Liver (tissue), 9 donors: ENCODE results near the gene MAN2C1. TPM values are rescaled to one million over a fixed set of nuclear protein-coding genes. Genes with fewer than 3 reads are reported as not detected.

Experiments used
- DNase-seq: peaks from one replicate; pipeline ENCODE4 v3.0.0-alpha.2; 2017; ENCODE audit warnings: low spot score
- H3K27ac ChIP-seq, 2 donors: one replicate each; pipeline ENCODE4 v1.7.0; 2013; ENCODE audit warnings: inconsistent platforms in 2 of 2, low read length in 2 of 2, control low read depth in 1 of 2, low read depth in 1 of 2, mild to moderate bottlenecking in 1 of 2
- H3K27me3 ChIP-seq, 4 donors: one replicate each; pipeline versions ENCODE4 v1.6.1 to v1.7.0; 2013; ENCODE audit warnings: low read length in 3 of 4, inconsistent platforms in 1 of 4, mild to moderate bottlenecking in 1 of 4, moderate library complexity in 1 of 4; ENCODE audit not compliant: control insufficient read depth in 4 of 4, insufficient read depth in 4 of 4
- H3K36me3 ChIP-seq, 4 donors: one replicate each; pipeline versions ENCODE4 v1.6.1 to v1.7.0; 2013; ENCODE audit warnings: low read length in 3 of 4, mild to moderate bottlenecking in 3 of 4, low read depth in 1 of 4, moderate library complexity in 1 of 4; ENCODE audit not compliant: control insufficient read depth in 4 of 4, insufficient read depth in 3 of 4
- H3K4me1 ChIP-seq, 4 donors: one replicate each; pipeline versions ENCODE4 v1.6.1 to v1.7.0; 2013; ENCODE audit warnings: low read length in 3 of 4, mild to moderate bottlenecking in 3 of 4, moderate library complexity in 1 of 4; ENCODE audit not compliant: control insufficient read depth in 4 of 4, insufficient read depth in 4 of 4
- H3K4me3 ChIP-seq, 3 donors: one replicate each; pipeline versions ENCODE4 v1.6.1 to v1.7.0; 2013; ENCODE audit warnings: low read length in 3 of 3, control low read depth in 1 of 3, low read depth in 1 of 3, mild to moderate bottlenecking in 1 of 3
- H3K9ac ChIP-seq, 2 donors: one replicate each; pipeline ENCODE4 v1.7.0; 2013; ENCODE audit warnings: low read length in 2 of 2, mild to moderate bottlenecking in 2 of 2, moderate library complexity in 2 of 2, control low read depth in 1 of 2, low read depth in 1 of 2
- H3K9me3 ChIP-seq, 4 donors: one replicate each; pipeline versions ENCODE4 v1.6.1 to v1.7.0; 2013; ENCODE audit warnings: low read length in 3 of 4; ENCODE audit not compliant: control insufficient read depth in 4 of 4
- ATF3 ChIP-seq: IDR thresholded peaks from 2 replicates; pipeline ENCODE4 v1.6.1; 2016; ENCODE audit warnings: antibody characterized with exemption
- CTCF ChIP-seq: fragments of 150-350 bp; IDR thresholded peaks from 2 replicates; pipeline ENCODE4 v1.5.1; 2017; ENCODE audit warnings: improper control_type of control experiment, low read depth, low read length; ENCODE audit not compliant: missing input control
- EGR1 ChIP-seq, 2 donors: IDR thresholded peaks; 2 replicates each; pipeline ENCODE4 v1.6.1; 2016 to 2018; ENCODE audit warnings: antibody characterized with exemption in 2 of 2, low read depth in 2 of 2
- FOXA1 ChIP-seq: IDR thresholded peaks from 2 replicates; pipeline ENCODE4 v1.6.1; 2016; ENCODE audit warnings: antibody characterized with exemption
- FOXA2 ChIP-seq: IDR thresholded peaks from 2 replicates; pipeline ENCODE4 v1.6.1; 2016; ENCODE audit warnings: antibody characterized with exemption
- GABPA ChIP-seq, 2 donors: IDR thresholded peaks in 1 of 2; conservative IDR thresholded peaks in 1 of 2; 2 replicates each; pipeline ENCODE4 v1.6.1; 2016; ENCODE audit warnings: antibody characterized with exemption in 2 of 2, mild to moderate bottlenecking in 1 of 2, moderate library complexity in 1 of 2
- HNF4A ChIP-seq, 2 donors: conservative IDR thresholded peaks; 2 replicates each; pipeline ENCODE4 v1.6.1; 2016; ENCODE audit warnings: antibody characterized with exemption in 2 of 2, mild to moderate bottlenecking in 2 of 2
- HNF4G ChIP-seq: IDR thresholded peaks from 2 replicates; pipeline ENCODE4 v1.6.1; 2016; ENCODE audit warnings: antibody characterized with exemption
- JUND ChIP-seq, 2 donors: IDR thresholded peaks; 2 replicates each; pipeline ENCODE4 v1.6.1; 2016; ENCODE audit warnings: antibody characterized with exemption in 2 of 2
- MAX ChIP-seq: IDR thresholded peaks from 2 replicates; pipeline ENCODE4 v1.6.1; 2016; ENCODE audit warnings: antibody characterized with exemption
- NR2F2 ChIP-seq: IDR thresholded peaks from 2 replicates; pipeline ENCODE4 v1.6.1; 2016; ENCODE audit warnings: antibody characterized with exemption
- RAD21 ChIP-seq, 2 donors: IDR thresholded peaks; 2 replicates each; pipeline ENCODE4 v1.6.1; 2016; ENCODE audit warnings: antibody characterized with exemption in 2 of 2, mild to moderate bottlenecking in 2 of 2
- REST ChIP-seq: IDR thresholded peaks from 2 replicates; pipeline ENCODE4 v1.6.1; 2016; ENCODE audit warnings: antibody characterized with exemption, mild to moderate bottlenecking
- RXRA ChIP-seq, 2 donors: IDR thresholded peaks; 2 replicates each; pipeline ENCODE4 v1.6.1; 2017 to 2018; ENCODE audit warnings: antibody characterized with exemption in 2 of 2, mild to moderate bottlenecking in 1 of 2
- SP1 ChIP-seq: IDR thresholded peaks from 2 replicates; pipeline ENCODE4 v1.6.1; 2018; ENCODE audit warnings: antibody characterized with exemption, mild to moderate bottlenecking
- TAF1 ChIP-seq: conservative IDR thresholded peaks from 2 replicates; pipeline ENCODE4 v1.6.1; 2016; ENCODE audit warnings: antibody characterized with exemption, mild to moderate bottlenecking
- YY1 ChIP-seq: IDR thresholded peaks from 2 replicates; pipeline ENCODE4 v1.6.1; 2016; ENCODE audit warnings: antibody characterized with exemption, mild to moderate bottlenecking
- ZBTB33 ChIP-seq: IDR thresholded peaks from 2 replicates; pipeline ENCODE4 v1.6.1; 2016; ENCODE audit warnings: antibody characterized with exemption
- WGBS: extraction: QIAGEN DNeasy Blood & Tissue Kit; methylation state at CpG from one replicate; pipeline ENCODE4 v1.1.7; 2013; 5-methylcytosine and 5-hydroxymethylcytosine counted together
- polyA plus RNA-seq, 2 donors: library from polyadenylated mRNA; stranded (reverse) in 1 of 2; unstranded in 1 of 2; fragments of 200-250 nt in 1 of 2; fragments of >200 nt in 1 of 2; fragmentation: Nextera tagmentation in 1 of 2; extraction: Ambion mirVana in 1 of 2; gene quantifications; one replicate each; pipeline versions ENCODE4 v1.2.1 to v1.2.3, GENCODE V29; 2013 to 2015
- total RNA-seq, 2 donors: library from RNA; depleted of rRNA; stranded (reverse); fragments of >200 nt; gene quantifications; one replicate each; pipeline ENCODE4 v1.2.3, GENCODE V29; 2014
- donor health status: healthy.
- donor health status: healthy.
- donor health status: healthy.
- donor health status: healthy.
- donor health status: healthy.

Gene MAN2C1
- 100 to 1,000 TPM in 1 of 2 donors, 10 to 100 TPM in 1; 61.8 to 143 TPM for total RNA-seq
- 10 to 100 TPM; 44.3 to 57.3 TPM for polyA plus RNA-seq

- peak within 1 kb of the TSS; percentile 89 to 98 for H3K9ac ChIP-seq
- TF ChIP-seq GABPA (IDR thresholded peaks at IDR 0.05 in 1 of 2, conservative IDR thresholded peaks at IDR 0.05 in 1 of 2) (peak; percentile 90 to 94), REST (peak; percentile 90), MAX (no peak), TAF1 (peak; percentile 71), JUND (IDR thresholded peaks at IDR 0.05) (no peak), RXRA (IDR thresholded peaks at IDR 0.05) (peak; percentile 35 to 72), SP1 (peak; percentile 73), EGR1 (IDR thresholded peaks at IDR 0.05; ENCODE audit: low read depth in 2 of 2) (peak in 1 of 2 donors; percentile 27), ATF3 (no peak), FOXA1 (no peak), HNF4A (conservative IDR thresholded peaks at IDR 0.05) (no peak), HNF4G (no peak), NR2F2 (no peak), CTCF (peak; percentile 65), YY1 (peak; percentile 98), RAD21 (IDR thresholded peaks at IDR 0.05) (peak; percentile 86 to 89)
- peak within 1 kb of the TSS; percentile 79 to 90 (median 86) for H3K4me3 ChIP-seq
- WGBS, result under 1% methylated on average over 67 of the region's 67 CpGs
- peaks cover 1 to 22% (median 20%) of the 10 kb centered on the region in 4 donors for H3K4me1 ChIP-seq
- peak; percentile 98 for DNase-seq
- no peaks in the 10 kb centered on the region for H3K27me3 ChIP-seq
- no peaks in the 10 kb centered on the region for H3K9me3 ChIP-seq
- peak within 1 kb of the TSS; percentile 98 to 99 for H3K27ac ChIP-seq
- H3K36me3 ChIP-seq, result peaks cover 8 to 48% (median 28%) of the 10 kb centered on the region in 4 donors
Measured at GRCh38 chr15:75367913-75368688, at the start of gene MAN2C1. Gene MAN2C1, minus strand, starts transcription at chr15:75368607. Its CDS starts 24 bp downstream, at chr15:75368583.

- H3K27ac ChIP-seq, result no peak overlapping the region
Measured at GRCh38 chr15:75416584-75416983, 48.2 kb upstream of the MAN2C1 start.

More at GRCh38 chr15:75416584-75416983, 48.2 kb upstream of the MAN2C1 start:
- no peaks in the 10 kb centered on the region for H3K9me3 ChIP-seq
- TF ChIP-seq HNF4A (conservative IDR thresholded peaks at IDR 0.05), result no peak
- no peak for TF ChIP-seq EGR1 (IDR thresholded peaks at IDR 0.05; ENCODE audit: low read depth in 2 of 2)
- no peak for TF ChIP-seq ZBTB33
- no peak for TF ChIP-seq NR2F2
- TF ChIP-seq SP1, result no peak
- TF ChIP-seq FOXA2, result no peak
- TF ChIP-seq GABPA (IDR thresholded peaks at IDR 0.05 in 1 of 2, conservative IDR thresholded peaks at IDR 0.05 in 1 of 2), result no peak
- no peak overlapping the region for H3K9ac ChIP-seq
- DNase-seq, result no peak
- H3K36me3 ChIP-seq, result peaks cover 2 to 26% (median 18%) of the 10 kb centered on the region in 4 donors
- no peaks in the 10 kb centered on the region for H3K4me1 ChIP-seq
- 96% methylated on average over 1 of the region's 1 CpG for WGBS
- H3K4me3 ChIP-seq, result no peak overlapping the region
- no peaks in the 10 kb centered on the region for H3K27me3 ChIP-seq
